GM18519 (cell line): Measurements from ENCODE around the gene CDKN1C.

Experiments used
- ATAC-seq: cut with Tn5 transposase; IDR thresholded peaks from one replicate; pipeline ENCODE4 v1.9.1; 2021; ENCODE audit warnings: mild to moderate bottlenecking, moderate library complexity; ENCODE audit not compliant: unreplicated experiment, low FRiP score

CDKN1C gene

DNA sequence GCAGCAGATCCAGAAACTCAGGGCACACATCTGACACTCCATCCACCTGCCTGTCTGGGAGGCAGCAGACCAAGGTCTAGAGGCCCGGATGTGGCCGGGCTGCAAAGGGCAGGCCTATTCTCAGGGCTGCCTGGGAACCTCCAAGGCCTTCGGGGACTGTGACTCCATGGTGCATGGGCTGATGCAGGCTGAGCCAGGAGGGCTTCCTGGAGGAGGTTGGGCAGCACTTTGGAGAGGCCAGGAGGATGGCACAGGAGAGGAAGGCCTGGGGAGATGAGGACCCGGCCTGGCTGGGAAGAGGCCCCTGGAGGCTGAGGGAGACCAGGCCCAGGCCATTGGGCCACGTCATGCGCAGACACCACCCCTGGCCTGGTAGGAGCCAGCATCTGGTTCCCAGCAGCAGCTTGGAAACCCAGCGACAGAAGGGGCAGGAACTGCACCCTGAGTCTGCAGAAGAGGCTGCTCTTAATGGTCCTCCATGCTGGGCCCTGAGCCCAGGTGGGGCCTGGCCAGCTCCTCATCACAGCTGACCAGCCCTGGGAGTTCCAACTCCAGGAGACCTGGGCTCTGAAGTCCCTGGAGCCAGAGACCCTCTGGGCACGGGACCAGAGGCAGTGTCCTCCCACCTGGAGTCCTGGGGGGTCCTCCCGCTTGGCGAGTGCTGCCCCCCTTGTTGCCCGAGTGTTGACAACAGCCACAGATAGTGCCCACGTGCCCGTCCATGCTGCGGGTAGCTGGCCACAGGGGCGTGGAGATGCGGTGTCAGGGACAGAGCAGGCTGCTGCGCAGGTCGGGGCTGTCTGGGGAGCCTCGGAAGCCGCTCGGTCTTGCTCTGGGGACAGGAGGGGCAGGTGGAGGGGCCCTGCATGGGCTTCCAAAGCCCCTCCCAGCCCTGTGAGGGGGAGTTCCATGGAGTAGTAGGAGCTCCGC lies 38.1 kb upstream of the CDKN1C start:
- ATAC-seq = no peak

DNA sequence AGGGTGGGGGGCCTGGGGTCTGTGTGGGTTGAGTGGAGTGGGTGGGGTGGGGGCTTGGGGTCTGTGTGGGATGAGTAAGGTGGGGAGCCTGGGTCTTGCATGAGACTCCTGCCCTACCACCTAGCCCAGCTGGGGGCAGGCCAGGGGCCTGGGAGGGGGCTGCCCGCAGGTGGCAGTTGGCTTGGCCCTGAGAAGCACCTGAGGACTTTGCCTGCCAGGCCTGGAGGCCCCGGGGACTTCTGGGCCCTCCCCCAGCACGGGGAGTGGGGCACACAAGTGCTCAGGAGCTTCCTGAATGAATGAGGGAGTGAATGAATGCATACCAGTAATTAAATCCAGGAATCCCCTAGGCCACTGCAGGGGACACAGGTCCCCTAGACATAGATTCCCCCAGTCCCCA lies 37.1 kb upstream of the CDKN1C start:
- ATAC-seq = no peak

DNA sequence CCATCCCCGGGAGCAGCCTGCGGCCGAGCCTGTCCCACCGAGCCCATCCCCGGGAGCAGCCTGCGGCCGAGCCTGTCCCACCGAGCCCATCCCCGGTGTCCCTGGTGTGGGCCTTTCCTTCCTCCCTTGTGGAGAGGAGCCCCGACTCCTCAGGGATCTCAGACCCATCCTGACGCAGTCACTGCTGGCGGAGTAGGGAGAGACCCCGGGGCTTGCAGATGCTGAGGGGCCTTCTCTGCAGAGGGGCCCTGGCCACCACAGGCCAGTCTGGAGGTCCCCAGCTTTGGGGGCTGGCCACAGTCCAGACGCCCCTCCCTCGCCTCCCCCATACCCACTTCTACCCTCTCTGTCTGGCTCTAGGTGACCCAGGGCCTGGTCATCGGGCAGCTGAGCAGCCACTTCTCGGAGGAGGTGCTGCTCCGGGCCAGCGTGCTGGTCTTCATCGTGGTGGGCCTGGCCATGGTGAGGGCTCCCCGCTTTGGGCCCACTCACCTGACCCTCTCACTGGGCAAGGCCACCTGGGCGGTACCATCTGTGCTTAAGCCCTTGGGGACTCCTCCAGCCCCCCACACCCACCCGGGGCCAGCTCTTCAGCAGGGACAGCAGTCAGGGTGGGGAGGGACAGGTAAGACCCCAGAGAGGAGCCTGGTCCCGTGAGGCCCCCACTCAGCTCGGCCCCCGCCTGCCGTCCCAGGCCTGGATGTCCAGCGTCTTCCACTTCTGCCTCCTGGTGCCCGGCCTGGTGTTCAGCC lies 36.3 kb upstream of the CDKN1C start:
- no peak for ATAC-seq

DNA sequence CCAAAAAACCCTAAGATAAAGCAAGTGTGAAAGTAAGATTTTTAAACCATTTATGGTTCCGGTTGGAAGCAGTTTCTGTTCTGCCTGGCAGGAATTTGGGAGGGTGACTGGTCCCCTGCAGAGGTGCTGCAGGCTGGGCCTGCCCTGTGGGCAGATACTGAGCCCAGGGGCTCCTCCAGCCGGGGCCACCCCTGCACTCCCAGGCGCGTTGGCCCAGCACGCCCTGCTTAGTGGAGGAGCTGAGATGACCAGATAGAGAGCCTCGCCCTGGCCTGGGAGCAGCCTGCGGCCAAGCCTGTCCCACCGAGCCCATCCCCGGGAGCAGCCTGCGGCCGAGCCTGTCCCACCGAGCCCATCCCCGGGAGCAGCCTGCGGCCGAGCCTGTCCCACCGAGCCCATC lies 35.7 kb upstream of the CDKN1C start:
- no peak for ATAC-seq

DNA sequence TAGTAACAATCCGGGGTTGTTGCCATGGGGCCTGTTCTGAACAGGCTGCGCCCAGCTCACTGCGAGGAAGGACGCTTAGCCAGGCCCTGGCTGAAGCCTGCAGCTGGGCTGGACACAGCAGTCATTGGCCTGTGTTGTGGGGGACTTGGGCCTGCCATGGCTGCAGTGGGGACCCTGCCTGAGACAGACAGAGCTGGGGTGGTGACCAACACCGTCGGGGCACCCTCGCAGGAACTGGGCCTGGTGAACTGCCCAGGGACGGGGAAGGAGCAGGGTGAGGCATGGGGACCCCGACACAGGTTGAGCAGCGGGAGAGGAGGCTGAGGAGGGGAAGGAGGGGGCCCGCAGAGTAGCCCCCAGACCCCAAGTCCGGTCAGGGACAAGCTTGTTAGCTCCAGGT lies 34.8 kb upstream of the CDKN1C start:
- no peak for ATAC-seq

DNA sequence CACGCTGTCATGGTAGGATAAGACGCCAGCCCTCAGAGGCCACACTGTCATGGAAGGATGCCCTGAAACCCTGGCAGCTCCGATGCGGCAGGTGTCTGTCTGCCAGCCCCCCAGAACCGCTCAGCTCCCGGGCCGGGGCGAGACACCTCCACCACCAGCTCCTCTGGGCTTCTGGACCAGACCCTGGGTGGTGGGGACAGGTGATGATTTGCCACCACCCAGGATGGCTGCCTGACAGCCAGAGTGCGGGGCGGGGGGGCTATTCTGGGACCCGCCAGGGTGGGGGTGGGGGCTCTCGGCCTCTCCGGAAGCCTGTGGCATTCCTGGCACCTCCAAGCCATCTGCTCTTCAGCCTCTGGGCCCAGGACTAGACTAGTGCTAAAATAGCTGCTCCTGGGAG lies 34.3 kb upstream of the CDKN1C start:
- ATAC-seq = no peak

DNA sequence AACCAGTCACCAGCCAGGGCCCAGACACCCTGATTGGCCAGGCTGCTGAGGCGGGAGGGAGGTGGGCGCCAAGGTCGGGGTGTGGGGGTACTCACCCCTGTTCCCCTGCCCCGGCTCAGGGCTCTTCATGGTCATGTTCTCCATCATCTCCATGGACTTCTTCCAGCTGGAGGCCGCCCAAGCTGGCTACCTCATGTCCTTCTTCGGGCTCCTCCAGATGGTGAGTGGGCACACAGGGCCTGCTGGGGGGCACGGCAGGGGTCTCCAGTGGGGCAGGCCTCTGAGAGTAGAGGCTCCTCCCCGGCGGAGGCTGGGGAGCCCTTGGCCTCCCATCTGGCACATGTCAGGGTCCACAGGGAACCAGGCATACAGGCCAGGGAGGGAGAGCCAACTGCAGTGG lies 33.6 kb upstream of the CDKN1C start:
- no peak for ATAC-seq

DNA sequence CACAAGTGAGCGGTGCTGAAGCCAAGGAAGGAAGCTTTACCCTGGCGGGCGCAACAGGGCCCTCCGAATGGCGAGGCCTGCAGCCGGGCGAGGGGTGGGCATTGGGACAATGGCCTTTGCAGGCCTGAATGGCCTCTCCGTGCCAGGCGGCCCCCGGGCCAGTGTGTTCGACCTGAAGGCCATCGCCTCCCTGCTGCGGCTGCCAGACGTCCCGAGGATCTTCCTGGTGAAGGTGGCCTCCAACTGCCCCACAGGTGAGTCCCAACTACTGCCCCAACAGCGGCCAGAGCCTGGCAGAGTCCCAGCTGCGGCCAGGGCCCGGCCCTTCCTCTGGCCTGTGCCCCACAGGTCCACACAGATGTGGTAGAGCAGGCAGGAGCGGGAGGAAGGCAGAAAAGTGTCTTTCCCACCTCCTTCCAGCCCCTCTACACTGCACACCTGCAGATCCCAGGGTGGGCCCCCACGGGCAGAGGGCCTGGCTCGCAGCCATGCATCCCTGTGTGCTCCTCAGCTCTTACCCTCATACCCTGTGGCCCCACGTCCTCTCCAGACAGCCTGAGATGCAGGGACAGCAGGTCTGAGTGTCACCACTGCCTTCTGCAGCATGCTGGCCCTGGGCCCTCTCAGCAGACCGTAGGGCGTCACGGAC lies 32.4 kb upstream of the CDKN1C start:
- ATAC-seq = no peak

DNA sequence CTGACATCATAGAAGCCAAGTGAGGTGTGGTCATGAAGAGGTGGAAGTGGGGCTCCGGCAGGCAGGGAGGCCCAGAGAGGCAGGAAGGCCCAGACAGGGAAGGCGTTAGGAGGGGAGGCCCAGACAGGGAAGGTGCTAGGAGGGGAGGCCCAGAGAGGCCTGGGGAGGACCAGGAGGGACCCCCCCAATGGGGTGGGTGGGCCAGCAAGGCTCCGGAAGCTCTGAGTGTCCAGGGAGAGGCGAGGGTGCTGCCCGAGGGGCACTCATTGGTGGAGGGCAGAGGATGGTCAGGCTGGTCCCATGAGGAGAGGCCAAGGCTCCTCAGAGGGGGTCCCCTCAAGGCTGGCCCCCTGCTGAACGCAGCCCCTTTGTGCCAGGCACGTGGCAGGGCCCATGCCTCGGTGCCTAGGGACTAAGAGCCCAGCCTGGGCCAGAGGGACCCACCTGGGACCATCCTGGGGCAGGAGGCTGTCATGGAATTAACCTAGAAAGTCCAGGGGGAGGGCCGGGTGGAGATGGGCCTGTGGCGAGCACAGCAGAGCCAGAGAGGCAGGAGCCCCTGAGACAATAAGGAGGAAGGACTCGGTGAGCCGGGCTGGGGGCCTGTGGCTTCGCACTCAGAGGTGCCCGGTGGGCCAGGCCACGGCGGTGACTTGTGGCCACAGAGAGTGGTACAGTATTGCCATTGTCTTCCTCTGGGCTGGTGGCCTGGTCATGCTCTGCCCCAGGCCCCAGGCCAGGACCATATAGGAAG lies 31.5 kb upstream of the CDKN1C start:
- ATAC-seq = no peak

DNA sequence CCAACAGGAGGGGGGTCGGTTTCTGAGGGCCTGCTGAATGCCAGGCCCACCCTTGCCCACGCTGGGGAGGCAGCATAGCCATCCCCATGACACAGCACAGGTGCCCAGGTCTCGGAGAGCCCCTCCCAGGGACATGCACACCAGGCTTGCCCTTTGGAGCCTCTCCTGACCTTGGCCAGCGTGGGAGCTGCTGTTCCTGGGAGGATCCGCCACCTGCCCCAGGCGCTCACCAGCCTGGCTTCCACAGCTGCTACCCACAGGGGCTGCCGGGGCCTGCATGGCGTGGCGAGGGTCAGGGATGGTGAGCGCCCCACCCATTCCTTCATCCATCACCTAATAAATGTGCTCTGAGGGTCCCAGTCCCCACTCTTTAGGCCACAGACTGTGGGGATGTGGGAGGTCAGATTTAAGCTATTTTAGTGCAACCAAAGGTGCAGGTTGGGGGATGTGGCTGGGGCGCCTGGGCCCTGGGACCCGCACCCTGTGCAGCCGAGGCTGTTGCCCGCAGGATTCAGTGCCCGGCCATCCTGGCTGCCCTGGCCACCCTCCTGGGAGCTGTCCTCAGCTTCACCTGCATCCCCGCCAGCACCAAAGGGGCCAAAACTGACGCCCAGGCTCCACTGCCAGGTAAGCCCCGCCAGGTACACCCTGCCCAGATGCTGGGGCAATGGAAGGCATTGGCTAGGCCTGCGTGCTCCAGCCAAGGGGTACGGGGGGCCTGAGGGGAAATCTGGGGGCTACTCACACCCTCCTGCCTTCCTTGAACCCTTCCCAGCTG lies 30.7 kb upstream of the CDKN1C start:
- ATAC-seq = no peak

DNA sequence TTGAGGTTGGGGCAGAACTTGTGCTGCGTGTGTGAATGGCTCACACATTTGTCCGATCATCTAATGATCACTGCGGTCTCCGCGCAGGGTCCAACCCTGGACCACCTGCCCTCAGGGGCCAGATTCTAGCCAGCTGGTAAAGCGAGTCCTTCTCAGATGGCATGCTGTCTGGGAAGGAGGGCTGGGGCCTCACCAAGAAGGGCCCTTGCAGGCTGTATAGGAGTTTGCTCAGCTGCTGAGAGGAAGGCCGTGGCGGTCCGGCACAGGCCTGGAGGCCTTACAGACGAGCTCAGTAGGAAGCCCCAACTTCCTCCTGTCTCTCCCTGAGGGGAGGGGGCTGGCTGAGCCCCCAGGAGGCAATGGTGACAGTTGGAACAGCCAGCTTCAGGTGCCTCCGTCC lies 29.9 kb upstream of the CDKN1C start:
- no peak for ATAC-seq

DNA sequence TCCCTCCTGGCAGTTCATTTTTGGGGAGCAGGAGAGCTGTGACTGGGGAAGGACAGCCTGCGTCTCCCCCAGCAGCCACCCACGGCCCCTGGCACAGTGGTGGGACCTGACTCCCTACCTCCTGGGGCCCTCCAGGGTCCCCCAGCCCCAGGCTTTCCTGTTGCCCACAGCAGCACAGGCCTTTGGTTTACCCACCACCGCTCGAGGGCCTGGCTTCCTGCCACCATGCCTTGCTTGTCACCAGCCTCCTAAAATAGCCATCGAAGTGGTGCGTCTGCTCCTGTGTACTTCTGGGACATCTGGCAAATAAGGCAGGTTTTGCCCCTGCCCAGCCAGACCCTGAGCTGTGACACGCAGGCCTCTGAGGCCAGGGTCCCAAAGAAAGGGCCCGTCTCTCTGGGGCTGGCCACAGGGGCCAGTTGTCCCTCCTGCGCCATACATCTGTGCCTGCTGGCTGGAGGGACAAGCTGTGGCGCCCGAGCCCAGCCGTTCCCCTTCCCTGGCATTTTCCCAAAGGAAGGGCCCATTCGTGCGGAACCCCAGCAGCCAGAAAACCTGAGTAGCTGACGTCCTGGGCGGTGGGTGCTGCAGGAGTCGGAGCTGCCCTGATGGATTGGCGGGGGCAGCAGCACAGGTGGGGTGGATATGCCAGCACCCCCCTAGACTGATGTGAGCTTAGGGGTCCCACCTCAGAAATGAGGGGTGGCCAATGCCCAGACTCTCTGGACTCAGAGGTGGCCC lies 29.1 kb upstream of the CDKN1C start:
- no peak for ATAC-seq

DNA sequence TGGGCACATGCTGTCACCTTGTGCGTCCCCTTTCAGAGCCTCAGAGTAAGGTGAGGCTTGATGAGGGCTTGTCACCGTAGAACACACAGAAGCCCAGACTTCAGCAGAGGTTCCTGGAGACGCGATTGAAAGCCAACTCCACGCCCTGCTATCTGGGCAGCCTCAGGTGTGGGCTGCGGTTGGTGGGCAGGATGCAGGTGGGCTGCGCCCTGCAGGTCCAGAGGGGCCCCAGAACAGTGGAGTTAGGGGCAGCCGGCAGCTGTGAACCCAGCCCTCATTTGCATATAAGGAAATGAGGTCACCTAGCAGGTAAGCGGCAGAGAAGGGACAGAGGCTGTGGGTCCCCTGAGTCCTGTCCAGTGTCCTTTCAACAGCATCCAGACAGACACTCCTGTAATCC lies 28.2 kb upstream of the CDKN1C start:
- no peak for ATAC-seq

DNA sequence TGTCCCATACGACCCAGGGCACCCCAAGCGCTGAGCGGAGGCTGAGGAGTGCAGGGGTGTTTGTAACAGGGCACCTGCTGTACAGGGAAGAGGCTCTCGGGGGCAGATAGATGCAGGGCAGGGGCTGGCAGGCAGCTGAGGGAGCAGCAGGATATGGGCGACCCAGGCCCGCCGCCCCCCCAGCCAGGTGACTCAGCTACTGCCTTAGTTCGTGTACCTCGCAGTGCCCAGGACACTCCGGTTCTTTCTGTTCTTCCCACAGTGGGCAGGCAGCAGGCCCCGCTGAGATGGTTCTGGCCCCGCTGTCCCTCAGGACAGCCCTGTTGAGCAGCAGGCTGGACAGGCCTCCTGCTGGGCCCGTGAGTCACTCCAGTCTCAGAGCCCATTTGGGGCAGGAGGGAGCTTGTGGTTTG lies 27.4 kb upstream of the CDKN1C start:
- ATAC-seq = no peak

DNA sequence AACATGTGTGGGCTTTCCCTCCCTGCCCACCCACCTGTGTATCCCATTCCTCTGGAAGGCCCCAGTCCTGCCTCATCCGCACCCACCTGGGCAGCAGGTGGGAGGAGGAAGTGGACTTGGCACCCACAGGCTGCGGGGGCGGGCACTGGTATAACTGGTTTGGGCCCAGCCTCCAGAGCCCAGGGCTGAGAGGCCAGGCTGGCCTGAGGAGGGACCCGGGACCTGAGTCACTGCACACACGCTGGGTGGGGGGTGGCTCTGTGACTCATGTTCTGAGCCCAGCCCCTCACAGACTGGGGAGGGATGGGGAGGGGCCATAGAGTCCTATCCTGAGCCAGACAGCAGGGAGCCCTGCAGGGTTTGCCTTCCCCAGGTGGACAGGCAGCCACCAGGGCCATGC lies 26.9 kb upstream of the CDKN1C start:
- ATAC-seq = no peak

DNA sequence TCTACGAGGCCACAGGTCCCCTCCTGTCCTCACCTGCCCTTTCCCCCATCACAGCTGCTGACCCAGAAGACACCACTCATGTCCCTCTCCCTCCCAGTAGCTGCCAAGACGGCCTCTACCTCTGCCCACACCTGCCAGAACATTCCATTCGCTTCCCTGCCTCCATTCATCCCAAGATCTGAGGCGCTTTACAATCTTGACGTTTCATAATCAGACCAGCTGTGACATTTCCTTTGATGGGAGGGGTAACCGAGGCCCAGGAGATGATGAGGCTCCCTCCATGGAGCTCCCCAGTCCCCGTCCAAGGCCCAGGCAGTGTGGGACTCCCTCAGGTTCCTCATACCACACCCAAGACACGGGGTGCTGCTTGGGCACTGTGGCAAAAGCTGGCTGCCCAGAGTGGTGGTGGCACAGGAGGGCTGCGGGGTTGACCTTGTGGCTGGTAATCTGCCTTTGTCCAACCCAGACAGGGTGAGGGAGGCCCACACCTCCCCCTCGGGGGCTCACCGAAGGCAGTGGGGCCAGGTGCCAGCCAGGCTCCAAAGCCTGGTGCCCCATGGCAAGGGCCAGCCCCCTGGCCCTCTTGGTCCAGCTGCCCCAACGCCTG lies 26.3 kb upstream of the CDKN1C start:
- no peak for ATAC-seq

DNA sequence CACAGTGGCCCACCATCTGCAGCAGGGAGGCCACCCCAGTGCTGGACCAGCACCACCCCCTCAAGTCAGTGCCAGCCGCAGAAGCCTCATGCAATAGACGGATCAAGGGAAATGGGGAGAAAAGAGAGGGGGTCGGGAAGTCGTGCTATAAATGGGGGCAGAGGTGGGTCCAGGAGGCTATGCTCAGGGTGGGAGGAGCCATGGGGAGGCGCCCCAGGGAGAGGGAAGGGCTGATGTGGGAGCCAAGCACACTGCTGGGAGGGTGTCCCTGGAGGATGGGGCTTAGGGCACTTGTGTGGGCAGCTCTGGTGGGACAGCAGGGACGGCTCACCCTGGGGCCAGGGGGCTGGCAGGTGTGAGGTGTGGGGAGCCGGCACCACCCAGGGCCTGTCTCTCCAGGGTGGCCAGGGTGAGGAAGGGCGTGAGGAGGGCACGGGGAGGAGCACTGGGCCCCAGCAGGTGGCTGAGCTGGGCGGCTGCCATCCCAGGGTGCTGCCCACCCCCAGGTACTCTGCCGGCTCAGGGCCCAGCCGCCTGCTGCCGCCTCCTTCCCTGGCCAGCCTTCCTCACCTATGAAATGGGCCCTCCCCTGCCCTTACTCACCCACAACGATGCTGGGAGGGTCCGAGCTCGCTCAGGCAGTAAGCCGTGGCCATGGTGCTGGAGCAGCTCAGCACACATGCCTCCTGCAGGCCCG lies 25.7 kb upstream of the CDKN1C start:
- ATAC-seq = no peak

DNA sequence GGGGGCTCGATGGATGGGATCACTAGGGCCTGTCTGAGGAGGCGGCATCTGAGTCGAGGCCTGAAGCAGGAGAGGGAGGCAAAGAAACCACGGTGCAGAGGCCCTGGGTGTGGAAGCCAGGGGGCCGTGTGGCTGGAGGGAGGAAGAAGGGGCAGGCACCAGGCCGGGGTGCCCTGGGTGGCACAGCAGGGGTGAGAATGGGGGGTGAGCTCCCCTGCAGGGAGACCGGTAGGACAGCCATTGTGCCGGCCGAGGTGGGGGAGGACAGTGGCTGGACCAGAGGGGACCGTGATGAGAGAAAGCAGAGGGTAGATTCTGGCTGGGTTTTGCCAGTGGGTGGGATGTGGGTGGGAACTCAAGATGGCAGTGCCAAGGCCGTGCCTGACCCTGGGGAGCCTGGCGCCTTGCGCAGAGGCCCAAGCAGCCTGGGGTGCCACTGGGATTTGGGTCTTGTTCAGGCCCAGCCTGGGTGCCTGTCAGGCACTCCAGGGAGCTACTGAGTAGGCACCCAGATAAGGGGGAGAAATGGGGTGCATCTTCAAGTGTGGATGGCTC lies 24.9 kb upstream of the CDKN1C start:
- ATAC-seq = no peak
